Left lung (tissue), 10 donors: Measurements from ENCODE around the gene GPR150. TPM values are rescaled to one million over a fixed set of nuclear protein-coding genes. Genes with fewer than 3 reads are reported as not detected.

Experiments used
- ATAC-seq: fragments of 200-7000 bp; cut with Tn5 transposase; one replicate; pipeline ENCODE4 v1.9.1; 2020; ENCODE audit warnings: moderate library complexity
- DNase-seq, 4 donors: peaks; one replicate each; pipeline ENCODE4 v3.0.0-alpha.2; 2013 to 2020
- H3K27ac ChIP-seq, 2 donors: fragments of 200-600 bp; sonication (generic) in 1 of 2; one replicate each; pipeline versions ENCODE4 v1.5.0 to v1.8.0; 2020 to 2021
- H3K27me3 ChIP-seq, 2 donors: fragments of 200-600 bp; sonication (generic) in 1 of 2; one replicate each; pipeline versions ENCODE4 v1.5.0 to v1.8.0; 2020 to 2021
- H3K36me3 ChIP-seq, 2 donors: fragments of 200-600 bp; sonication (generic) in 1 of 2; one replicate each; pipeline versions ENCODE4 v1.5.0 to v1.8.0; 2020 to 2021
- H3K4me1 ChIP-seq, 2 donors: fragments of 200-600 bp; one replicate each; pipeline ENCODE4 v1.8.0; 2021
- H3K4me3 ChIP-seq, 2 donors: fragments of 200-600 bp; sonication (generic) in 1 of 2; one replicate each; pipeline versions ENCODE4 v1.5.0 to v1.8.0; 2020 to 2021; ENCODE audit warnings: mild to moderate bottlenecking in 1 of 2
- H3K9me3 ChIP-seq, 2 donors: fragments of 200-600 bp; sonication (generic) in 1 of 2; one replicate each; pipeline versions ENCODE4 v1.5.0 to v1.8.0; 2020 to 2021
- CTCF ChIP-seq, 2 donors: fragments of 200-600 bp; sonication (generic) in 1 of 2; IDR thresholded peaks; one replicate each; pipeline versions ENCODE4 v1.5.0 to v1.8.0; 2021; ENCODE audit warnings: antibody characterized with exemption in 2 of 2
- intact Hi-C, 2 donors: fragments of 100-400 bp; cut with DNase I; formaldehyde crosslinking; loops; one replicate each; pipeline versions ENCODE4 v1.11.2 to v1.14.2; 2022
- polyA plus RNA-seq, 6 donors: library from polyadenylated mRNA; unstranded; fragments of 120-200 nt; gene quantifications; one replicate each; pipeline ENCODE4 v1.2.1, GENCODE V29; 2013; ENCODE audit not compliant: insufficient read length in 6 of 6
- total RNA-seq, 2 donors: library from RNA; stranded (reverse); fragmentation: NEBNext Ultra II Directional; extraction: Animal tissue kit (Norgen Biotek cat#: 25700); gene quantifications; one replicate each; pipeline ENCODE4 v1.2.1, GENCODE V29; 2021
- donor health status: DM: no; HTN: yes; CAD: no.
- donor health status: DM: no; HTN: no; CAD: no.

The GPR150 gene
- total and polyA plus RNA-seq, 8 donors: 0.16 to 0.26 TPM; not detected in 6

GRCh38 chr5:95606419-95606818, 13.5 kb upstream of the GPR150 start:
- Histone ChIP-seq H3K27ac (no peak overlapping the region), H3K36me3 (no peaks in the 10 kb centered on the region), H3K27me3 (no peaks in the 10 kb centered on the region), H3K4me1 (no peaks in the 10 kb centered on the region), H3K4me3 (no peak overlapping the region), H3K9me3 (no peaks in the 10 kb centered on the region)
- no peak for TF ChIP-seq CTCF (IDR thresholded peaks at IDR 0.05)
- intact Hi-C loops: no loop called here
- ATAC-seq (no peak), DNase-seq (no peak)

GRCh38 chr5:95609711-95610110, 10.2 kb upstream of the GPR150 start:
- ATAC-seq: no peak

GRCh38 chr5:95610546-95610945, 9.3 kb upstream of the GPR150 start:
- no peaks in the 10 kb centered on the region for H3K27me3 ChIP-seq
- H3K27ac ChIP-seq: no peak overlapping the region
- DNase-seq (no peak), ATAC-seq (no peak)
- H3K4me3 ChIP-seq: no peak overlapping the region
- no peaks in the 10 kb centered on the region for H3K4me1 ChIP-seq
- intact Hi-C loops: no loop called here
- TF ChIP-seq CTCF (IDR thresholded peaks at IDR 0.05): no peak
- peaks cover 0 to 14% of the 10 kb centered on the region in 2 donors for H3K9me3 ChIP-seq
- no peaks in the 10 kb centered on the region for H3K36me3 ChIP-seq

More at GRCh38 chr5:95609711-95610110, 10.2 kb upstream of the GPR150 start:
- DNase-seq: peak in 1 of 4 donors; percentile 2
- Histone ChIP-seq H3K27ac (no peak overlapping the region), H3K4me1 (no peaks in the 10 kb centered on the region), H3K27me3 (no peaks in the 10 kb centered on the region), H3K9me3 (peaks cover 0 to 14% of the 10 kb centered on the region in 2 donors), H3K4me3 (no peak overlapping the region), H3K36me3 (no peaks in the 10 kb centered on the region)
- no peak for TF ChIP-seq CTCF (IDR thresholded peaks at IDR 0.05)
- intact Hi-C loops: no loop called here

- TF ChIP-seq CTCF (IDR thresholded peaks at IDR 0.05): no peak
- no peak for ATAC-seq
- intact Hi-C loops: no loop called here
Observed at GRCh38 chr5:95611396-95611795, 8.5 kb upstream of the GPR150 start.

GRCh38 chr5:95613514-95613913, 6.4 kb upstream of the GPR150 start:
- H3K27me3 ChIP-seq: peaks cover 0 to 5% of the 10 kb centered on the region in 2 donors
- no peak for TF ChIP-seq CTCF (IDR thresholded peaks at IDR 0.05)
- intact Hi-C loops: no loop called here
- no peak for ATAC-seq
- no peaks in the 10 kb centered on the region for H3K4me1 ChIP-seq
- H3K9me3 ChIP-seq: peaks cover 0 to 14% of the 10 kb centered on the region in 2 donors
- H3K36me3 ChIP-seq: no peaks in the 10 kb centered on the region
- DNase-seq: no peak
- H3K4me3 ChIP-seq: no peak overlapping the region
- no peak overlapping the region for H3K27ac ChIP-seq

More at GRCh38 chr5:95611396-95611795, 8.5 kb upstream of the GPR150 start:
- Histone ChIP-seq H3K9me3 (peaks cover 0 to 14% of the 10 kb centered on the region in 2 donors), H3K36me3 (no peaks in the 10 kb centered on the region), H3K27ac (no peak overlapping the region), H3K27me3 (no peaks in the 10 kb centered on the region), H3K4me1 (no peaks in the 10 kb centered on the region), H3K4me3 (no peak overlapping the region)
- DNase-seq: no peak
